GM21390 (cell line): ENCODE results near the gene FLNC.

Experiments used
- ATAC-seq: cut with Tn5 transposase; IDR thresholded peaks from one replicate; pipeline ENCODE4 v1.9.1; 2021; ENCODE audit not compliant: unreplicated experiment

FLNC gene

GRCh38 chr7:128876586-128876977 is 46.4 kb downstream of the FLNC start:
- ATAC-seq = no peak

GRCh38 chr7:128876978-128877755 is 47.0 kb downstream of the FLNC start:
- no peak for ATAC-seq

- ATAC-seq = no peak
Measured at GRCh38 chr7:128877756-128878120, 47.5 kb downstream of the FLNC start.

- ATAC-seq = no peak
Measured at GRCh38 chr7:128878226-128879105, 48.3 kb downstream of the FLNC start.

GRCh38 chr7:128879461-128879938 is 49.3 kb downstream of the FLNC start:
- ATAC-seq = no peak

GRCh38 chr7:128879939-128880746 is 49.9 kb downstream of the FLNC start:
- ATAC-seq = no peak

GRCh38 chr7:128880791-128881457 is 50.7 kb downstream of the FLNC start:
- no peak for ATAC-seq

GRCh38 chr7:128881458-128882125 is 51.4 kb downstream of the FLNC start:
- ATAC-seq = no peak

GRCh38 chr7:128882134-128882533 is 51.9 kb downstream of the FLNC start:
- ATAC-seq = no peak

- peak; percentile 82 for ATAC-seq
Measured at GRCh38 chr7:128883622-128884448, 53.6 kb downstream of the FLNC start.

GRCh38 chr7:128884561-128885369 is 54.6 kb downstream of the FLNC start:
- no peak for ATAC-seq

- ATAC-seq = no peak
Measured at GRCh38 chr7:128885370-128886187, 55.4 kb downstream of the FLNC start.

GRCh38 chr7:128886391-128887168 is 56.4 kb downstream of the FLNC start:
- ATAC-seq = no peak

GRCh38 chr7:128887169-128888038 is 57.2 kb downstream of the FLNC start:
- ATAC-seq = no peak

- ATAC-seq = no peak
Measured at GRCh38 chr7:128888039-128888755, 58.0 kb downstream of the FLNC start.
